Upper lobe of left lung (tissue), 6 donors: ENCODE data around the gene INHBE. TPM values are rescaled to one million over a fixed set of nuclear protein-coding genes. Genes with fewer than 3 reads are reported as not detected.

Experiments
- ATAC-seq, 2 donors: fragments of 200-7000 bp; cut with Tn5 transposase; one replicate each; pipeline ENCODE4 v1.9.1; 2022; ENCODE audit warnings: mild to moderate bottlenecking in 2 of 2, moderate library complexity in 2 of 2; ENCODE audit not compliant: low FRiP score in 2 of 2
- DNase-seq, 2 donors: peaks; one replicate each; pipeline ENCODE4 v3.0.0-alpha.2; 2019 to 2020
- H3K27ac ChIP-seq, 4 donors: fragments of 200-600 bp; sonication (generic); one replicate each; pipeline ENCODE4 v1.5.1; 2016 to 2019
- H3K27me3 ChIP-seq, 4 donors: fragments of 200-600 bp; sonication (generic); one replicate each; pipeline ENCODE4 v1.5.1; 2017 to 2019
- H3K36me3 ChIP-seq, 4 donors: fragments of 200-600 bp; sonication (generic); one replicate each; pipeline ENCODE4 v1.5.1; 2016 to 2019
- H3K4me1 ChIP-seq, 4 donors: fragments of 200-600 bp; sonication (generic); one replicate each; pipeline ENCODE4 v1.5.1; 2018 to 2019
- H3K4me3 ChIP-seq, 4 donors: fragments of 200-600 bp; sonication (generic); one replicate each; pipeline ENCODE4 v1.5.1; 2017 to 2019; ENCODE audit warnings: mild to moderate bottlenecking in 2 of 4, moderate library complexity in 1 of 4
- H3K9me3 ChIP-seq, 4 donors: fragments of 200-600 bp; sonication (generic); one replicate each; pipeline ENCODE4 v1.5.1; 2018 to 2019
- EP300 ChIP-seq, 4 donors: sonication (generic); formaldehyde crosslinking; IDR thresholded peaks; one replicate each; pipeline ENCODE4 v1.5.1; 2017; ENCODE audit warnings: antibody characterized with exemption in 4 of 4, control low read depth in 2 of 4
- POLR2A ChIP-seq, 4 donors: fragments of 450-650 bp; IDR thresholded peaks; one replicate each; pipeline ENCODE4 v1.5.1; 2016 to 2017; ENCODE audit warnings: antibody characterized with exemption in 4 of 4, mild to moderate bottlenecking in 2 of 4
- POLR2AphosphoS5 ChIP-seq, 2 donors: sonication (generic); formaldehyde crosslinking; IDR thresholded peaks; one replicate each; pipeline ENCODE4 v1.5.1; 2017; ENCODE audit warnings: antibody characterized with exemption in 2 of 2
- WGBS, 2 donors: methylation state at CpG; one replicate each; pipeline ENCODE4 v1.1.5; 2017 to 2018; 5-methylcytosine and 5-hydroxymethylcytosine counted together
- total RNA-seq, 6 donors: library from RNA; depleted of rRNA in 4 of 6; stranded (reverse); fragments of >200 nt in 4 of 6; gene quantifications; one replicate each; pipeline versions ENCODE4 v1.1.0 to v1.2.1, GENCODE V29; 2016 to 2021
- TF ChIP-seq, protein P1 (sequence below), 6 experiments: fragments of 450-650 bp in 4 of 6; fragments of 200-600 bp in 2 of 6; sonication (generic) in 2 of 6; IDR thresholded peaks; one replicate each; pipeline ENCODE4 v1.5.1; 2016 to 2019; ENCODE audit warnings: antibody characterized with exemption in 6 of 6
- donor health status: DM: no; HTN: no; CAD: no; lungs with moderate emphysema.
- donor health status: DM: no; HTN: yes; CAD: no; lungs with severe emphysema.

Gene INHBE
- total RNA-seq, 6 donors from 2014 or later = 0.11 TPM; not detected in 5

- ATAC-seq = no peak
- no peaks in the 10 kb centered on the region for H3K36me3 ChIP-seq
- no peaks in the 10 kb centered on the region for H3K9me3 ChIP-seq
- H3K4me1 ChIP-seq = peaks cover 0 to 6% (median 0%) of the 10 kb centered on the region in 4 donors
- TF ChIP-seq, protein P1, sequence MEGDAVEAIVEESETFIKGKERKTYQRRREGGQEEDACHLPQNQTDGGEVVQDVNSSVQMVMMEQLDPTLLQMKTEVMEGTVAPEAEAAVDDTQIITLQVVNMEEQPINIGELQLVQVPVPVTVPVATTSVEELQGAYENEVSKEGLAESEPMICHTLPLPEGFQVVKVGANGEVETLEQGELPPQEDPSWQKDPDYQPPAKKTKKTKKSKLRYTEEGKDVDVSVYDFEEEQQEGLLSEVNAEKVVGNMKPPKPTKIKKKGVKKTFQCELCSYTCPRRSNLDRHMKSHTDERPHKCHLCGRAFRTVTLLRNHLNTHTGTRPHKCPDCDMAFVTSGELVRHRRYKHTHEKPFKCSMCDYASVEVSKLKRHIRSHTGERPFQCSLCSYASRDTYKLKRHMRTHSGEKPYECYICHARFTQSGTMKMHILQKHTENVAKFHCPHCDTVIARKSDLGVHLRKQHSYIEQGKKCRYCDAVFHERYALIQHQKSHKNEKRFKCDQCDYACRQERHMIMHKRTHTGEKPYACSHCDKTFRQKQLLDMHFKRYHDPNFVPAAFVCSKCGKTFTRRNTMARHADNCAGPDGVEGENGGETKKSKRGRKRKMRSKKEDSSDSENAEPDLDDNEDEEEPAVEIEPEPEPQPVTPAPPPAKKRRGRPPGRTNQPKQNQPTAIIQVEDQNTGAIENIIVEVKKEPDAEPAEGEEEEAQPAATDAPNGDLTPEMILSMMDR (IDR thresholded peaks at IDR 0.05) = no peak
- TF ChIP-seq POLR2A (IDR thresholded peaks at IDR 0.05) (no peak), EP300 (IDR thresholded peaks at IDR 0.05) (no peak)
- no peak for DNase-seq
- no peaks in the 10 kb centered on the region for H3K27me3 ChIP-seq
- H3K4me3 ChIP-seq = no peak overlapping the region
- H3K27ac ChIP-seq = no peak overlapping the region
- 72 to 85% methylated on average over 2 of the region's 2 CpGs for WGBS, 2 donors
Observed at GRCh38 chr12:57448669-57449068, 6.4 kb upstream of the INHBE start.

- Histone ChIP-seq H3K36me3 (no peaks in the 10 kb centered on the region), H3K9me3 (no peaks in the 10 kb centered on the region), H3K4me1 (peaks cover 0 to 6% (median 0%) of the 10 kb centered on the region in 4 donors), H3K4me3 (no peak overlapping the region), H3K27me3 (no peaks in the 10 kb centered on the region), H3K27ac (no peak overlapping the region)
- WGBS, 2 donors = 94 to 96% methylated on average over 5 to 7 of the region's 7 CpGs
- TF ChIP-seq EP300 (IDR thresholded peaks at IDR 0.05) (no peak), POLR2AphosphoS5 (IDR thresholded peaks at IDR 0.05) (no peak), POLR2A (IDR thresholded peaks at IDR 0.05) (no peak)
- TF ChIP-seq, protein P1 (IDR thresholded peaks at IDR 0.05) = no peak
- no peak for DNase-seq
- ATAC-seq = no peak
Observed at GRCh38 chr12:57449375-57449774, 5.7 kb upstream of the INHBE start.

GRCh38 chr12:57450057-57450456, 5.0 kb upstream of the INHBE start:
- ATAC-seq (no peak), DNase-seq (no peak)
- TF ChIP-seq, protein P1 (IDR thresholded peaks at IDR 0.05) = no peak
- TF ChIP-seq POLR2A (IDR thresholded peaks at IDR 0.05) = no peak
- WGBS, 2 donors = 96 to 98% methylated on average over 3 of the region's 3 CpGs
- Histone ChIP-seq H3K4me3 (no peak overlapping the region), H3K36me3 (no peaks in the 10 kb centered on the region), H3K9me3 (no peaks in the 10 kb centered on the region), H3K4me1 (peaks cover 0 to 6% (median 0%) of the 10 kb centered on the region in 4 donors), H3K27me3 (no peaks in the 10 kb centered on the region), H3K27ac (no peak overlapping the region)

DNA sequence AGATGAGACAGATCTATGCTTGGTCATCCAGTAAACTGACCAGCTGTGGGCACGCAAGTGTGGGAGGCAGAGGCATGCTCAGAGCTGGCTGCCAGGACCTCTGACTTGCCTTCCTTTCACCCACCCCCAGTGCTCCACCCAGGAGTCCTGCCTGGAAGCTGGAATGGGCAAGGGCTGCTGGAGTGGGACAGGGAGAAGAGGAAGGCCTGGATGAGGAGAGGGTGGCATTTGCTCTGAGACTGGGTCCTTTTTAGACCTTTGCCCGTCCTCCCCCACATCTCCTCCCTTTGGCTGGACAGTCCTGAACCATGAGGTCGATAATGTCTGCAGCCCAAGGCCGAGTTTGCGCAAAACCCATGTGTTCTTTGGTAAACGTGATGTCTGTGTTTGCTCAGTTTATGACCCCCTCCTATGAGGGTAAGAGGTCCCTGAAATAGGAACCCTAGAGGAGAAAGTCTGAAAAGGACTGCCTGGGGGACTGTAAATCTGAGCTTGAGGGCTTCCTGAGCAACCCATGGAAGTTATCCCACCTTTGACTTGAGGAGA, 3.8 kb upstream of the INHBE start:
- Histone ChIP-seq H3K4me3 (no peak overlapping the region), H3K27me3 (no peaks in the 10 kb centered on the region), H3K36me3 (no peaks in the 10 kb centered on the region), H3K27ac (no peak overlapping the region), H3K4me1 (peaks cover 0 to 11% (median 0%) of the 10 kb centered on the region in 4 donors), H3K9me3 (no peaks in the 10 kb centered on the region)
- WGBS, 2 donors = 81 to 85% methylated on average over 4 to 6 of the region's 6 CpGs
- ATAC-seq = no peak
- no peak for DNase-seq
- TF ChIP-seq POLR2A (IDR thresholded peaks at IDR 0.05) (no peak), EP300 (IDR thresholded peaks at IDR 0.05) (no peak), POLR2AphosphoS5 (IDR thresholded peaks at IDR 0.05) (no peak)
- TF ChIP-seq, protein P1 (IDR thresholded peaks at IDR 0.05) = no peak
